SU-DHL-6 (cell line): Measurements from ENCODE around the gene DHRS12.

Experiments
- H2AFZ ChIP-seq: fragments of 200-600 bp; sonication (generic); 2 replicates; pipeline ENCODE4 v1.6.1; 2014; ENCODE audit warnings: low read depth, mild to moderate bottlenecking, moderate library complexity, mixed read lengths, antibody characterized with exemption, low read length; ENCODE audit not compliant: severe bottlenecking
- H3F3A ChIP-seq: fragments of 200-600 bp; shearing (Covaris generic); 2 replicates; pipeline ENCODE4 v1.6.0; 2016; ENCODE audit warnings: antibody characterized with exemption, mild to moderate bottlenecking; ENCODE audit not compliant: insufficient read depth
- H3K27ac ChIP-seq: fragments of 200-600 bp; sonication (generic); 2 replicates; pipeline ENCODE4 v1.5.1; 2016; ENCODE audit warnings: low read depth, mild to moderate bottlenecking, low read length, moderate library complexity, mixed read lengths
- H3K27me3 ChIP-seq: fragments of 200-600 bp; sonication (generic), shearing (Covaris generic); 2 replicates; pipeline ENCODE4 v1.6.0; 2014; ENCODE audit warnings: mild to moderate bottlenecking, low read length
- H3K36me3 ChIP-seq: fragments of 200-600 bp; sonication (generic); 2 replicates; pipeline ENCODE4 v1.6.1; 2014; ENCODE audit warnings: mild to moderate bottlenecking, low read length, mixed read lengths
- H3K4me2 ChIP-seq: fragments of 300-600, 200-600 bp; shearing (Covaris generic), sonication (generic); 2 replicates; pipeline ENCODE4 v1.6.0; 2014; ENCODE audit warnings: low read length, low read depth, mild to moderate bottlenecking; ENCODE audit not compliant: poor library complexity, severe bottlenecking
- H3K4me3 ChIP-seq: fragments of 200-600 bp; sonication (generic); 2 replicates; pipeline ENCODE4 v1.5.1; 2014; ENCODE audit warnings: antibody characterized with exemption, low read length, mild to moderate bottlenecking, mixed read lengths; ENCODE audit not compliant: insufficient read depth, poor library complexity, severe bottlenecking
- H3K79me2 ChIP-seq: fragments of 200-600 bp; sonication (generic); 2 replicates; pipeline ENCODE4 v1.6.1; 2014; ENCODE audit warnings: mild to moderate bottlenecking, low read length, moderate library complexity; ENCODE audit not compliant: insufficient read depth
- H3K9ac ChIP-seq: fragments of 200-600 bp; sonication (generic); 2 replicates; pipeline ENCODE4 v1.7.0; 2014; ENCODE audit warnings: mild to moderate bottlenecking, low read length
- H3K9me2 ChIP-seq: fragments of 200-600 bp; sonication (generic); replicated peaks from 2 replicates; pipeline ENCODE4 v1.6.1; 2014; ENCODE audit warnings: low read length; ENCODE audit not compliant: insufficient read depth
- H3K9me3 ChIP-seq: fragments of 200-600 bp; sonication (generic); 2 replicates; pipeline ENCODE4 v1.6.1; 2014; ENCODE audit warnings: low read length, mixed read lengths; ENCODE audit not compliant: insufficient read depth
- H4K20me1 ChIP-seq: fragments of 200-600 bp; sonication (generic); 2 replicates; pipeline ENCODE4 v1.6.1; 2014; ENCODE audit warnings: low read depth, mild to moderate bottlenecking, antibody characterized with exemption, low read length, moderate library complexity, mixed read lengths
- CTCF ChIP-seq: fragments of 200-600 bp; sonication (generic); IDR thresholded peaks from one replicate; pipeline ENCODE4 v1.5.1; 2017; ENCODE audit warnings: antibody characterized with exemption, mild to moderate bottlenecking, low read length, moderate library complexity; ENCODE audit not compliant: insufficient read depth, poor library complexity, severe bottlenecking
- EZH2phosphoT487 ChIP-seq: fragments of 200-600 bp; sonication (generic), shearing (Covaris generic); conservative IDR thresholded peaks from 2 replicates; pipeline ENCODE4 v1.6.1; 2018; ENCODE audit warnings: mild to moderate bottlenecking, antibody characterized with exemption, low read length, moderate library complexity, mixed read lengths

DHRS12 gene

GRCh38 chr13:51733374-51734298, 70.3 kb downstream of the DHRS12 start:
- H3K27ac ChIP-seq, result no peak overlapping the region
- H3K27me3 ChIP-seq, result no peaks in the 10 kb centered on the region
- H2AFZ ChIP-seq, result no peak overlapping the region
- no peaks in the 10 kb centered on the region for H3K9me3 ChIP-seq
- H3K4me2 ChIP-seq, result no peak overlapping the region
- TF ChIP-seq CTCF (no peak), EZH2phosphoT487 (no peak)
- no peaks in the 10 kb centered on the region for H3K79me2 ChIP-seq
- no peak overlapping the region for H3K9ac ChIP-seq
- H4K20me1 ChIP-seq, result no peaks in the 10 kb centered on the region
- H3F3A ChIP-seq, result no peaks in the 10 kb centered on the region
- H3K9me2 ChIP-seq, result no peaks in the 10 kb centered on the region
- no peak overlapping the region for H3K4me3 ChIP-seq
- H3K36me3 ChIP-seq, result no peaks in the 10 kb centered on the region

- Histone ChIP-seq H3K79me2 (no peaks in the 10 kb centered on the region), H3K27ac (no peak overlapping the region), H4K20me1 (no peaks in the 10 kb centered on the region), H3K4me2 (no peak overlapping the region), H3K27me3 (no peaks in the 10 kb centered on the region), H3K4me3 (no peak overlapping the region), H2AFZ (no peak overlapping the region), H3K9me2 (no peaks in the 10 kb centered on the region), H3K36me3 (no peaks in the 10 kb centered on the region), H3K9me3 (no peaks in the 10 kb centered on the region), H3K9ac (no peak overlapping the region), H3F3A (no peaks in the 10 kb centered on the region)
- TF ChIP-seq CTCF (no peak), EZH2phosphoT487 (no peak)
These were observed 72.2 kb downstream of the DHRS12 start for GRCh38 chr13:51731759-51732158.

- H3K9me2 ChIP-seq, result no peaks in the 10 kb centered on the region
- no peaks in the 10 kb centered on the region for H4K20me1 ChIP-seq
- no peaks in the 10 kb centered on the region for H3K9me3 ChIP-seq
- H3K27me3 ChIP-seq, result no peaks in the 10 kb centered on the region
- no peak overlapping the region for H3K4me2 ChIP-seq
- no peaks in the 10 kb centered on the region for H3F3A ChIP-seq
- H3K36me3 ChIP-seq, result no peaks in the 10 kb centered on the region
- H3K4me3 ChIP-seq, result no peak overlapping the region
- no peak overlapping the region for H2AFZ ChIP-seq
- no peak for TF ChIP-seq CTCF
- TF ChIP-seq EZH2phosphoT487, result no peak
- H3K79me2 ChIP-seq, result no peaks in the 10 kb centered on the region
- no peak overlapping the region for H3K27ac ChIP-seq
- H3K9ac ChIP-seq, result no peak overlapping the region
These were observed 73.0 kb downstream of the DHRS12 start for GRCh38 chr13:51730927-51731326.
